Measurements from ENCODE around the gene TMEM132C. TPM values are rescaled to one million over a fixed set of nuclear protein-coding genes. Genes with fewer than 3 reads are reported as not detected.

The TMEM132C gene
- total and polyA plus RNA-seq, 9 donors = 1.6 to 38.4 (median 9.4) TPM

- peak in 2 of 5 donors; percentile 18 to 56 for DNase-seq
- Histone ChIP-seq H3K9me3 (no peaks in the 10 kb centered on the region), H3K27ac (no peak overlapping the region), H3K27me3 (no peaks in the 10 kb centered on the region), H3K36me3 (no peaks in the 10 kb centered on the region), H3K4me3 (no peak overlapping the region), H3K4me1 (ENCODE audit: insufficient read depth) (no peaks in the 10 kb centered on the region)
- 2 to 5% (median 3%) methylated on average over 10 of the region's 10 CpGs for WGBS, 3 donors
- TF ChIP-seq EP300 (IDR thresholded peaks at IDR 0.05) (no peak), POLR2A (IDR thresholded peaks at IDR 0.05) (no peak), CTCF (IDR thresholded peaks at IDR 0.05) (no peak)
- intact Hi-C loops (cut with DNase I) = loop anchor here in 3 of 4 donors (5.0 to 10.0 kb wide), 3 partner anchors 96 to 118 kb away; no protein-coding TSS in a partner anchor
Measured at GRCh38 chr12:128269181-128269591, 2.2 kb downstream of the TMEM132C start.

- Histone ChIP-seq H3K4me1 (ENCODE audit: insufficient read depth) (no peaks in the 10 kb centered on the region), H3K36me3 (no peaks in the 10 kb centered on the region), H3K27ac (no peak overlapping the region), H3K4me3 (no peak overlapping the region), H3K9me3 (no peaks in the 10 kb centered on the region), H3K27me3 (no peaks in the 10 kb centered on the region)
- 84 to 90% (median 84%) methylated on average over 4 of the region's 4 CpGs for WGBS, 3 donors
- DNase-seq = no peak
- TF ChIP-seq CTCF (IDR thresholded peaks at IDR 0.05) = no peak
- intact Hi-C loops (cut with DNase I) = no loop called here
Measured at GRCh38 chr12:128276471-128276870, 9.5 kb downstream of the TMEM132C start.

GRCh38 chr12:128286970-128287369 lies 20.0 kb downstream of the TMEM132C start:
- WGBS, 3 donors = 13 to 15% (median 15%) methylated on average over 1 of the region's 1 CpG
- Histone ChIP-seq H3K9me3 (no peaks in the 10 kb centered on the region), H3K27ac (no peak overlapping the region), H3K27me3 (no peaks in the 10 kb centered on the region), H3K4me3 (no peak overlapping the region), H3K36me3 (no peaks in the 10 kb centered on the region), H3K4me1 (ENCODE audit: insufficient read depth) (peaks cover 3% of the 10 kb centered on the region)
- no peak for TF ChIP-seq POLR2A (IDR thresholded peaks at IDR 0.05)
- no peak for TF ChIP-seq EP300 (IDR thresholded peaks at IDR 0.05)
- intact Hi-C loops (cut with DNase I) = no loop called here
- no peak for DNase-seq

- Histone ChIP-seq H3K4me3 (no peak overlapping the region), H3K9me3 (no peaks in the 10 kb centered on the region), H3K36me3 (no peaks in the 10 kb centered on the region), H3K4me1 (ENCODE audit: insufficient read depth) (peaks cover 3% of the 10 kb centered on the region), H3K27ac (no peak overlapping the region), H3K27me3 (no peaks in the 10 kb centered on the region)
- intact Hi-C loops (cut with DNase I) = no loop called here
- no peak for TF ChIP-seq POLR2A (IDR thresholded peaks at IDR 0.05)
- TF ChIP-seq EP300 (IDR thresholded peaks at IDR 0.05) = no peak
- TF ChIP-seq CTCF (IDR thresholded peaks at IDR 0.05) = no peak
- no peak for DNase-seq
- 30 to 38% (median 32%) methylated on average over 2 of the region's 2 CpGs for WGBS, 3 donors
Measured at GRCh38 chr12:128288357-128288756, 21.4 kb downstream of the TMEM132C start.

DNA sequence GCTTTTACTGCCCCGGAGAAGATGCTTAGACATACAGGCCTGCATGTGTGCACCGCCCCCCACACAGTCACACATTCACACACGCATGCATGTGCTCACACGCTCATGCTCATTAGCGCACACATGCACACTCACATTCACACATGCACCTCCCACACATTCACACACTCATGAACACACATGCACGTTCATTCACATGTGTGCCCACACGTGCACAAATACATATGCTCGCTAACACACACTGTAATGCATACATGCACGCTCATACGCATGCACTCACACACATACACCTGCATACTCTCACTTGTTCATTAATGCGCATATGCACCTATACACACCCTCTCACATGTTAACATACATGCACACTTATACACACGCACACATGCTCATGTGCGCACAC lies 21.9 kb downstream of the TMEM132C start:
- no peaks in the 10 kb centered on the region for H3K36me3 ChIP-seq
- DNase-seq = no peak
- TF ChIP-seq POLR2A (IDR thresholded peaks at IDR 0.05) (no peak), EP300 (IDR thresholded peaks at IDR 0.05) (no peak), CTCF (IDR thresholded peaks at IDR 0.05) (no peak)
- no peaks in the 10 kb centered on the region for H3K9me3 ChIP-seq
- no peak overlapping the region for H3K4me3 ChIP-seq
- H3K4me1 ChIP-seq (ENCODE audit: insufficient read depth) = peaks cover 3% of the 10 kb centered on the region
- intact Hi-C loops (cut with DNase I) = no loop called here
- 92 to 93% (median 92%) methylated on average over 13 of the region's 13 CpGs for WGBS, 3 donors
- no peak overlapping the region for H3K27ac ChIP-seq
- no peaks in the 10 kb centered on the region for H3K27me3 ChIP-seq
